ENCODE results near the gene RMRP. TPM values are rescaled to one million over a fixed set of nuclear protein-coding genes. Genes with fewer than 3 reads are reported as not detected.

The RMRP gene
- total RNA-seq, 4 donors from 2014 or later, result 1,358 to 15,269 (median 4,926) TPM

DNA sequence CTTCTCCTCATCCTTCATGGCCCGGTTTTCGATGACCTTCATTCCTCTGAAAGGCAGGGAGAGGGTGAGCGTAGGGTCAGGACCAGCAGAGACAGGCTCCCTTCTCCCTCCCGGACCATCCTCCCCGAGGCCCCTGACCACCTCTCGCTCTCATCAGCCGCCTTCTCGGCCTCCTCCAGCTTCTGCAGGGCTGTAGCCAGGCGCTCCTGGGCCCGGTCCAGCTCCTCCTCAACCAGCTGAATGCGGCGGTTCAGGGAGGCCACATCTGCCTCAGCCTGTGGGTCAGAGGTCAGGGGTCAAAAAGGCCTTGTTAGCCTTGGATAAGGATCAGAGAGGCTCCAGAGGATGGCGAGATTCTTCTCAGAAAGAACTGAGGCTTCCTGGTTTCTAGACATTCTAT is 27.7 kb upstream of the RMRP start:
- no peak for TF ChIP-seq CTCF (IDR thresholded peaks at IDR 0.05)
- TF ChIP-seq POLR2A (IDR thresholded peaks at IDR 0.05), result no peak
- WGBS, 2 donors, result 83 to 86% methylated on average over 13 of the region's 13 CpGs
- intact Hi-C loops (cut with DNase I; ENCODE audit: low total_unique reads), result no loop called here
- no peak for DNase-seq (ENCODE audit: low spot score in 2 of 2)
- no peak overlapping the region for H3K4me3 ChIP-seq (ENCODE audit: low read depth, poor library complexity, severe bottlenecking)

DNA sequence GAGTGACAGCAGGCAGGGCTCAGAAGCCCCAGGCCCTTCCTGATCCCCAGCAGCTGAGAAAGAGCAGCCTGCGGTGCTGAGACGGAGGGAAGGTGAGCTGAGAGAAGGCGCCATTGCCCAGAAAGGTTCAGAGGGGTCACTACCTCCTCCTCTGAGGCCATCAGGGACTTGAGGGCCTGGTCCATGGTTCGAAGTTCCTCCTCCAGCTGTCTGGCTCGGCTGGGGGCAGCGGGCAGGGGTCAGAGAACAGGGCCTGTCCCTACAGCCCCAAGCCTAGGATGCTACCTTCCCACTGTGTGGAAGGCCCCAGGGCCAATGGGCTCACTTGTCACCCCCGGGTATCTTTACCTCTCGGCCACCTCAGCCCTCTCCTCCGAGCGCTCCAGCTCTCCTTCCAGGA is 27.1 kb upstream of the RMRP start:
- intact Hi-C loops (cut with DNase I; ENCODE audit: low total_unique reads), result no loop called here
- DNase-seq (ENCODE audit: low spot score in 2 of 2), result no peak
- TF ChIP-seq POLR2A (IDR thresholded peaks at IDR 0.05) (no peak), CTCF (IDR thresholded peaks at IDR 0.05) (no peak)
- no peak overlapping the region for H3K4me3 ChIP-seq (ENCODE audit: low read depth, poor library complexity, severe bottlenecking)
- WGBS, 2 donors, result 95 to 96% methylated on average over 10 of the region's 10 CpGs

GRCh38 chr9:35683323-35683722 is 25.5 kb upstream of the RMRP start:
- intact Hi-C loops (cut with DNase I; ENCODE audit: low total_unique reads), result no loop called here
- WGBS, 2 donors, result 74 to 76% methylated on average over 2 of the region's 2 CpGs
- TF ChIP-seq POLR2A (IDR thresholded peaks at IDR 0.05) (no peak), CTCF (IDR thresholded peaks at IDR 0.05) (no peak)
- no peak overlapping the region for H3K4me3 ChIP-seq (ENCODE audit: low read depth, poor library complexity, severe bottlenecking)
- no peak for DNase-seq (ENCODE audit: low spot score in 2 of 2)

GRCh38 chr9:35682520-35683315 is 24.9 kb upstream of the RMRP start:
- no peak for DNase-seq (ENCODE audit: low spot score in 2 of 2)
- WGBS, 2 donors, result 83 to 92% methylated on average over 10 of the region's 10 CpGs
- intact Hi-C loops (cut with DNase I; ENCODE audit: low total_unique reads), result no loop called here
- TF ChIP-seq POLR2A (IDR thresholded peaks at IDR 0.05), result no peak
- TF ChIP-seq CTCF (IDR thresholded peaks at IDR 0.05), result no peak
- no peak overlapping the region for H3K4me3 ChIP-seq (ENCODE audit: low read depth, poor library complexity, severe bottlenecking)

- 80 to 85% methylated on average over 6 of the region's 6 CpGs for WGBS, 2 donors
- DNase-seq (ENCODE audit: low spot score in 2 of 2), result no peak
- intact Hi-C loops (cut with DNase I; ENCODE audit: low total_unique reads), result no loop called here
- no peak overlapping the region for H3K4me3 ChIP-seq (ENCODE audit: low read depth, poor library complexity, severe bottlenecking)
- TF ChIP-seq CTCF (IDR thresholded peaks at IDR 0.05) (no peak), POLR2A (IDR thresholded peaks at IDR 0.05) (no peak)
These were observed 24.2 kb upstream of the RMRP start for GRCh38 chr9:35682051-35682450.

Data from lower leg skin (tissue), 4 donors.